Transverse colon (tissue), 4 donors: Measurements from ENCODE around the gene HBEGF. TPM values are rescaled to one million over a fixed set of nuclear protein-coding genes. Genes with fewer than 3 reads are reported as not detected.

Source experiments
- DNase-seq: peaks from one replicate; pipeline ENCODE4 v3.0.0-alpha.2; 2019
- H3K27ac ChIP-seq, 4 donors: fragments of 200-600 bp; sonication (generic); 2 replicates each; pipeline ENCODE4 v1.5.1; 2016 to 2018; ENCODE audit warnings: inconsistent platforms in 4 of 4
- H3K27me3 ChIP-seq: fragments of 200-600 bp; sonication (generic); 2 replicates; pipeline ENCODE4 v1.5.1; 2017; ENCODE audit warnings: inconsistent platforms
- H3K36me3 ChIP-seq, 4 donors: fragments of 200-600 bp; sonication (generic); 2 replicates each; pipeline ENCODE4 v1.5.1; 2017 to 2019; ENCODE audit warnings: inconsistent platforms in 4 of 4
- H3K4me1 ChIP-seq, 4 donors: fragments of 200-600 bp; sonication (generic); 2 replicates each; pipeline ENCODE4 v1.5.1; 2017 to 2020; ENCODE audit warnings: inconsistent platforms in 4 of 4
- H3K4me3 ChIP-seq, 4 donors: fragments of 200-600 bp; sonication (generic); 1 replicate in 1 of 4; 2 replicates in 3 of 4; pipeline versions ENCODE4 v1.5.1 to v1.6.1; 2017 to 2019; ENCODE audit warnings: inconsistent platforms in 4 of 4
- H3K9me3 ChIP-seq, 2 donors: fragments of 200-600 bp; sonication (generic); 2 replicates each; pipeline ENCODE4 v1.5.1; 2017 to 2019; ENCODE audit warnings: inconsistent platforms in 2 of 2
- CTCF ChIP-seq, 5 experiments: fragments of 200-600 bp in 3 of 5; fragments of 450-650 bp in 2 of 5; sonication (generic) in 3 of 5; IDR thresholded peaks; 1 replicate in 2 of 5; 2 replicates in 3 of 5; pipeline ENCODE4 v1.5.1; 2016 to 2017; ENCODE audit warnings: antibody characterized with exemption in 5 of 5, inconsistent platforms in 3 of 5, mild to moderate bottlenecking in 2 of 5, moderate library complexity in 1 of 5
- EP300 ChIP-seq: sonication (generic); formaldehyde crosslinking; IDR thresholded peaks from one replicate; pipeline ENCODE4 v1.6.1; 2017; ENCODE audit warnings: antibody characterized with exemption, low read depth
- POLR2A ChIP-seq: fragments of 450-650 bp; IDR thresholded peaks from one replicate; pipeline ENCODE4 v1.6.1; 2016; ENCODE audit warnings: antibody characterized with exemption, mild to moderate bottlenecking, moderate library complexity
- POLR2AphosphoS5 ChIP-seq, 3 donors: sonication (generic); formaldehyde crosslinking; IDR thresholded peaks; one replicate each; pipeline ENCODE4 v1.6.1; 2016; ENCODE audit warnings: antibody characterized with exemption in 3 of 3
- whole genome bisulfite sequencing, 2 donors: methylation state at CpG; one replicate each; pipeline ENCODE4 v1.1.5; 2018; ENCODE audit warnings: low coverage in 1 of 2; 5-methylcytosine and 5-hydroxymethylcytosine counted together
- in situ Hi-C, 4 donors: fragments of 200-750 bp; cut with MboI; loops; one replicate each; pipeline versions ENCODE4 v1.15.0 to v1.15.1; 2017; ENCODE audit warnings: low sequenced_read_pairs in 3 of 4, low pct_ligation_motif_present in 1 of 4, low pct_unique_long_range_greater_than_20kb in 1 of 4
- intact Hi-C: fragments of 100-400 bp; cut with DNase I; formaldehyde crosslinking; loops from one replicate; pipeline ENCODE4 v1.15.1; 2023; ENCODE audit warnings: low total_unique reads
- total RNA-seq, 4 donors: library from RNA; depleted of rRNA; stranded (reverse); fragments of >200 nt; gene quantifications; one replicate each; pipeline ENCODE4 v1.1.0, GENCODE V29; 2016

HBEGF gene
- total RNA-seq, 4 donors from 2014 or later: 10.5 to 40.0 (median 35.6) TPM

DNA sequence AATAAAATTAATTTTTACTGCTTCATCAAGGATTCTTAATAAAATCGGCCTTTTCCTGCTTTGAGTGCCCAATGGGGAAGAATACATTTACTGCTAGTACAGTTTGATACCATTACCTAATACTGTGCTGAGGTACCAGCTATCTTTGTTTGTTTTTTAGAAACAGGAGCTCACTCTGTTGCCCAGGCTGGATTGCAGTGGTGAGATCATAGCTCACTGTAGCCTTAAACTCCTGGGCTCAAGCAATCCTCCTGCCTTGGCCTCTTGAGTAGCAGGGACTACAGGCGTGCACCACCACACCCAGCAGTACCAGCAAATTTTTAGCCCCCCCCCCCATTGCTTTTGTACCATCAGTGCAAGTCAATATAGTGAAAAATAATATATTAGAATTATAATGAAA lies 41.6 kb upstream of the HBEGF start:
- no peak overlapping the region for H3K27ac ChIP-seq
- in situ Hi-C loops (loop anchor here in 2 of 4 donors (10.0 to 25.0 kb wide), 2 partner anchors 274 to 337 kb away; partner anchors contain the start of genes DND1 (in 1 of the 2) and WDR55 (in 1 of the 2)), intact Hi-C loops (no loop called here)
- no peaks in the 10 kb centered on the region for H3K36me3 ChIP-seq
- H3K4me1 ChIP-seq: no peaks in the 10 kb centered on the region
- no peaks in the 10 kb centered on the region for H3K9me3 ChIP-seq
- no peak for DNase-seq
- no peak overlapping the region for H3K4me3 ChIP-seq
- H3K27me3 ChIP-seq: no peaks in the 10 kb centered on the region
- no peak for TF ChIP-seq POLR2A
- no peak for TF ChIP-seq EP300
- TF ChIP-seq POLR2AphosphoS5 (IDR thresholded peaks at IDR 0.05): no peak
- TF ChIP-seq CTCF (IDR thresholded peaks at IDR 0.05): no peak
- 97 to 100% methylated on average over 2 of the region's 2 CpGs for WGBS, 2 donors

GRCh38 chr5:140383300-140383699 lies 36.9 kb upstream of the HBEGF start:
- TF ChIP-seq CTCF (IDR thresholded peaks at IDR 0.05) (no peak), POLR2AphosphoS5 (IDR thresholded peaks at IDR 0.05) (no peak), POLR2A (no peak), EP300 (no peak)
- H3K36me3 ChIP-seq: no peaks in the 10 kb centered on the region
- H3K4me3 ChIP-seq: no peak overlapping the region
- peak overlapping the region in 1 of 4 donors; percentile 11 for H3K27ac ChIP-seq
- no peaks in the 10 kb centered on the region for H3K27me3 ChIP-seq
- WGBS, 2 donors: 90 to 91% methylated on average over 2 of the region's 2 CpGs
- DNase-seq: no peak
- H3K4me1 ChIP-seq: no peaks in the 10 kb centered on the region
- in situ Hi-C loops (loop anchor here in 2 of 4 donors (10.0 to 25.0 kb wide), 2 partner anchors 279 to 342 kb away; partner anchors contain the start of genes DND1 (in 1 of the 2) and WDR55 (in 1 of the 2)), intact Hi-C loops (no loop called here)
- H3K9me3 ChIP-seq: no peaks in the 10 kb centered on the region

DNA sequence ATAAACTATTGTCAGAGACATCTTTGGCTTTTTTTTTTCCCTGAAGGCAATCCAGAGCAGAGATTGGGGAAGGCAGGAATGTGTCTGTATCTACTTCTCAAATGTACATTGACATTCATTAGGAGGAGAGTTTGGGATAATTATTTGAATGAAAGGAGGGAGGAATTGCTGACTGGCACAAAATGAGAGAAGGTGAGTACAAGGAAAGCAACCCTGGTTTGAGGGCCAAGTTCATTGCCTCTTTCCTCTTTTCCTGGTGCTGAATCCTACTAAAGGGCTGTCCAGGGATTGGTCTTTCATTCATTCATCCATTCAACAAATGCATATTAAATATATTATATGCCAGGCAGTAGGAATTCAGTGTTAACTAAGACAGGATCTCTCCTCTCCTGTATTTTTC lies 36.5 kb upstream of the HBEGF start:
- Histone ChIP-seq H3K4me3 (no peak overlapping the region), H3K27ac (no peak overlapping the region), H3K9me3 (no peaks in the 10 kb centered on the region), H3K27me3 (no peaks in the 10 kb centered on the region), H3K4me1 (no peaks in the 10 kb centered on the region), H3K36me3 (no peaks in the 10 kb centered on the region)
- intact Hi-C loops: no loop called here
- in situ Hi-C loops: loop anchor here in 2 of 4 donors (10.0 to 25.0 kb wide), 2 partner anchors 279 to 342 kb away; partner anchors contain the start of genes DND1 (in 1 of the 2) and WDR55 (in 1 of the 2)
- DNase-seq: no peak
- TF ChIP-seq POLR2AphosphoS5 (IDR thresholded peaks at IDR 0.05): no peak
- TF ChIP-seq POLR2A: no peak
- no peak for TF ChIP-seq EP300
- TF ChIP-seq CTCF (IDR thresholded peaks at IDR 0.05): no peak

DNA sequence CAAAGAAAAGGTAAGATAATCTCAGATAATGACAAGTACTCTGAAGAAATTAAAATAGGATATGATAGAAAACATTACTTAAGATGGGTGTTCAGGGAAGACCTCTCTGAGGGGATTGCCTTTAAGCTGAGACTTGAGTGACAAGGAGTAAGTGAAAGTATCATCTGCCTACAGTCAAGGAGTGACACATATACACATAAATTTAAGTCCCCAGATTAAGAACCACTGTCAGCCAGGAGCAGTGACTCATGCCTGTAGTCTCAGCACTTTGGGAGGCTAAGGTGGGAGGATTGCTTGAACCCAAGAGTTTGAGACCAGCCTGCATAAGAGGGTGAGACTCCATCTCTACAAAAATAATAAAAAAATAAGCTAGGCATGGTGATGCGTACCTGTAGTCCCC lies 35.6 kb upstream of the HBEGF start:
- no peaks in the 10 kb centered on the region for H3K9me3 ChIP-seq
- in situ Hi-C loops: loop anchor here in 2 of 4 donors (10.0 to 25.0 kb wide), 2 partner anchors 280 to 343 kb away; partner anchors contain the start of genes DND1 (in 1 of the 2) and WDR55 (in 1 of the 2)
- H3K4me3 ChIP-seq: no peak overlapping the region
- TF ChIP-seq POLR2AphosphoS5 (IDR thresholded peaks at IDR 0.05) (no peak), EP300 (no peak), POLR2A (no peak), CTCF (IDR thresholded peaks at IDR 0.05) (no peak)
- intact Hi-C loops: no loop called here
- H3K27me3 ChIP-seq: no peaks in the 10 kb centered on the region
- no peak overlapping the region for H3K27ac ChIP-seq
- WGBS, 2 donors: 100% methylated on average over 1 of the region's 1 CpG
- DNase-seq: no peak
- H3K36me3 ChIP-seq: no peaks in the 10 kb centered on the region
- no peaks in the 10 kb centered on the region for H3K4me1 ChIP-seq
